HG03025 (cell line): ENCODE data around the gene OMA1.

Experiments
- ATAC-seq: cut with Tn5 transposase; IDR thresholded peaks from one replicate; pipeline ENCODE4 v1.9.1; 2021; ENCODE audit warnings: mild to moderate bottlenecking, moderate library complexity; ENCODE audit not compliant: unreplicated experiment, low FRiP score

The OMA1 gene

GRCh38 chr1:58465825-58466629, 80.5 kb downstream of the OMA1 start:
- ATAC-seq = no peak

- no peak for ATAC-seq
Observed at GRCh38 chr1:58465176-58465575, 81.3 kb downstream of the OMA1 start.

- ATAC-seq = no peak
Observed at GRCh38 chr1:58460469-58460868, 86.1 kb downstream of the OMA1 start.

GRCh38 chr1:58459911-58460310, 86.6 kb downstream of the OMA1 start:
- ATAC-seq = no peak

- no peak for ATAC-seq
Observed at GRCh38 chr1:58457023-58457635, 89.4 kb downstream of the OMA1 start.

GRCh38 chr1:58456470-58456869, 90.1 kb downstream of the OMA1 start:
- ATAC-seq = no peak

GRCh38 chr1:58454807-58455206, 91.7 kb downstream of the OMA1 start:
- no peak for ATAC-seq

- no peak for ATAC-seq
Observed at GRCh38 chr1:58454385-58454784, 92.1 kb downstream of the OMA1 start.

GRCh38 chr1:58451560-58452191, 94.8 kb downstream of the OMA1 start:
- no peak for ATAC-seq

- no peak for ATAC-seq
Observed at GRCh38 chr1:58447886-58448285, 98.6 kb downstream of the OMA1 start.

GRCh38 chr1:58447042-58447441, 99.5 kb downstream of the OMA1 start:
- no peak for ATAC-seq

GRCh38 chr1:58446368-58446767, 100.2 kb downstream of the OMA1 start:
- ATAC-seq = no peak

GRCh38 chr1:58443986-58444868, 102.3 kb downstream of the OMA1 start:
- no peak for ATAC-seq

GRCh38 chr1:58442114-58442513, 104.4 kb downstream of the OMA1 start:
- no peak for ATAC-seq

- no peak for ATAC-seq
Observed at GRCh38 chr1:58441699-58442098, 104.8 kb downstream of the OMA1 start.

- no peak for ATAC-seq
Observed at GRCh38 chr1:58440696-58441095, 105.8 kb downstream of the OMA1 start.

GRCh38 chr1:58439946-58440345, 106.6 kb downstream of the OMA1 start:
- ATAC-seq = no peak

- no peak for ATAC-seq
Observed at GRCh38 chr1:58438468-58438867, 108.1 kb downstream of the OMA1 start.

- no peak for ATAC-seq
Observed at GRCh38 chr1:58437623-58438022, 108.9 kb downstream of the OMA1 start.

GRCh38 chr1:58436615-58437297, 109.8 kb downstream of the OMA1 start:
- no peak for ATAC-seq
